ENCODE data around the gene FGF1. TPM values are rescaled to one million over a fixed set of nuclear protein-coding genes. Genes with fewer than 3 reads are reported as not detected.
A peak's percentile ranks its signal among the peaks of the same experiment; 100 is the strongest.

FGF1 gene
- total and polyA plus RNA-seq, 10 donors, result 0.32 to 12.9 (median 2.6) TPM

- H3K36me3 ChIP-seq, result no peaks in the 10 kb centered on the region
- peak overlapping the region in 2 of 8 donors; percentile 7 to 12 for H3K27ac ChIP-seq
- 71 to 79% (median 73%) methylated on average over 7 of the region's 7 CpGs for WGBS, 5 donors
- TF ChIP-seq POLR2AphosphoS5 (IDR thresholded peaks at IDR 0.05) (no peak), CTCF (IDR thresholded peaks at IDR 0.05 in 8 of 11, conservative IDR thresholded peaks at IDR 0.05 in 3 of 11) (no peak), POLR2A (IDR thresholded peaks at IDR 0.05) (no peak)
- intact Hi-C loops (cut with DNase I; ENCODE audit: low total_unique reads), result no loop called here
- H3K9me3 ChIP-seq, result no peaks in the 10 kb centered on the region
- DNase-seq, result no peak
- H3K27me3 ChIP-seq (replicated peaks in 1 of 7), result peaks cover 0 to 10% (median 0%) of the 10 kb centered on the region in 7 donors
- peaks cover 0 to 24% (median 9%) of the 10 kb centered on the region in 6 donors for H3K4me1 ChIP-seq
- no peak overlapping the region for H3K4me3 ChIP-seq
Observed at GRCh38 chr5:142630927-142631539, 54.9 kb downstream of the FGF1 start.

- peaks cover 0 to 4% (median 0%) of the 10 kb centered on the region in 7 donors for H3K27me3 ChIP-seq (replicated peaks in 1 of 7)
- no peaks in the 10 kb centered on the region for H3K36me3 ChIP-seq
- DNase-seq, result no peak
- H3K4me1 ChIP-seq, result peaks cover 0 to 25% (median 9%) of the 10 kb centered on the region in 6 donors
- no peak for TF ChIP-seq CTCF (IDR thresholded peaks at IDR 0.05 in 8 of 11, conservative IDR thresholded peaks at IDR 0.05 in 3 of 11)
- TF ChIP-seq POLR2AphosphoS5 (IDR thresholded peaks at IDR 0.05), result no peak
- TF ChIP-seq POLR2A (IDR thresholded peaks at IDR 0.05), result no peak
- H3K27ac ChIP-seq, result no peak overlapping the region
- WGBS, 5 donors, result 84 to 93% (median 87%) methylated on average over 5 of the region's 5 CpGs
- no peaks in the 10 kb centered on the region for H3K9me3 ChIP-seq
- no peak overlapping the region for H3K4me3 ChIP-seq
- intact Hi-C loops (cut with DNase I; ENCODE audit: low total_unique reads), result no loop called here
Observed at GRCh38 chr5:142627383-142628217, 58.3 kb downstream of the FGF1 start.

GRCh38 chr5:142626786-142627185 is 59.1 kb downstream of the FGF1 start:
- TF ChIP-seq POLR2AphosphoS5 (IDR thresholded peaks at IDR 0.05), result no peak
- no peak for TF ChIP-seq POLR2A (IDR thresholded peaks at IDR 0.05)
- TF ChIP-seq CTCF (IDR thresholded peaks at IDR 0.05 in 8 of 11, conservative IDR thresholded peaks at IDR 0.05 in 3 of 11), result no peak
- Histone ChIP-seq H3K36me3 (no peaks in the 10 kb centered on the region), H3K27ac (peak overlapping the region in 3 of 8 donors; percentile 18 to 32 (median 29)), H3K9me3 (no peaks in the 10 kb centered on the region), H3K27me3 (replicated peaks in 1 of 7) (peaks cover 0 to 4% (median 0%) of the 10 kb centered on the region in 7 donors), H3K4me3 (no peak overlapping the region), H3K4me1 (peaks cover 0 to 22% (median 9%) of the 10 kb centered on the region in 6 donors)
- DNase-seq, result no peak
- 79 to 95% (median 88%) methylated on average over 2 of the region's 2 CpGs for WGBS, 5 donors
- intact Hi-C loops (cut with DNase I; ENCODE audit: low total_unique reads), result no loop called here

GRCh38 chr5:142626099-142626498 is 59.8 kb downstream of the FGF1 start:
- Histone ChIP-seq H3K27me3 (replicated peaks in 1 of 7) (peaks cover 0 to 4% (median 0%) of the 10 kb centered on the region in 7 donors), H3K4me1 (peaks cover 0 to 15% (median 4%) of the 10 kb centered on the region in 6 donors), H3K9me3 (no peaks in the 10 kb centered on the region), H3K27ac (peak overlapping the region in 4 of 8 donors; percentile 18 to 32 (median 26)), H3K4me3 (no peak overlapping the region), H3K36me3 (no peaks in the 10 kb centered on the region)
- DNase-seq, result no peak
- TF ChIP-seq POLR2A (IDR thresholded peaks at IDR 0.05) (no peak), CTCF (IDR thresholded peaks at IDR 0.05 in 8 of 11, conservative IDR thresholded peaks at IDR 0.05 in 3 of 11) (no peak), POLR2AphosphoS5 (IDR thresholded peaks at IDR 0.05) (no peak)
- intact Hi-C loops (cut with DNase I; ENCODE audit: low total_unique reads), result no loop called here
- 43 to 58% (median 49%) methylated on average over 3 of the region's 3 CpGs for WGBS, 5 donors
